GM19468 (cell line): ENCODE data around the gene CYP2A6.
"Not testable (repeated sequence)": the region's sequence is repeated elsewhere in the genome, so short reads cannot be mapped to it uniquely, and the experiment has no call there.

Experiments
- ATAC-seq: cut with Tn5 transposase; IDR thresholded peaks from one replicate; pipeline ENCODE4 v1.9.1; 2021; ENCODE audit warnings: mild to moderate bottlenecking, moderate library complexity, moderate number of reproducible peaks; ENCODE audit not compliant: unreplicated experiment; ENCODE audit errors: extremely low read depth

CYP2A6 gene

GRCh38 chr19:40822161-40822560, 28.1 kb downstream of the CYP2A6 start:
- no peak for ATAC-seq

GRCh38 chr19:40819479-40820234, 30.6 kb downstream of the CYP2A6 start:
- ATAC-seq = not testable (repeated sequence)

GRCh38 chr19:40818480-40819399, 31.5 kb downstream of the CYP2A6 start:
- not testable (repeated sequence) for ATAC-seq

- no peak for ATAC-seq
These were observed 35.0 kb downstream of the CYP2A6 start for GRCh38 chr19:40815223-40815622.

GRCh38 chr19:40813182-40813581, 37.1 kb downstream of the CYP2A6 start:
- ATAC-seq = no peak

- not testable (repeated sequence) for ATAC-seq
These were observed 37.7 kb downstream of the CYP2A6 start for GRCh38 chr19:40812571-40812970.

- ATAC-seq = no peak
These were observed 38.5 kb downstream of the CYP2A6 start for GRCh38 chr19:40811478-40812341.

GRCh38 chr19:40810649-40811408, 39.4 kb downstream of the CYP2A6 start:
- not testable (repeated sequence) for ATAC-seq

- no peak for ATAC-seq
These were observed 40.1 kb downstream of the CYP2A6 start for GRCh38 chr19:40810160-40810559.

GRCh38 chr19:40809358-40810086, 40.7 kb downstream of the CYP2A6 start:
- ATAC-seq = no peak

- ATAC-seq = no peak
These were observed 41.8 kb downstream of the CYP2A6 start for GRCh38 chr19:40808497-40808896.

GRCh38 chr19:40808021-40808325, 42.3 kb downstream of the CYP2A6 start:
- ATAC-seq = no peak

GRCh38 chr19:40807147-40808020, 42.9 kb downstream of the CYP2A6 start:
- ATAC-seq = no peak

GRCh38 chr19:40806423-40807146, 43.7 kb downstream of the CYP2A6 start:
- ATAC-seq = no peak

GRCh38 chr19:40805258-40805868, 44.9 kb downstream of the CYP2A6 start:
- no peak for ATAC-seq

- ATAC-seq = no peak
These were observed 45.4 kb downstream of the CYP2A6 start for GRCh38 chr19:40804783-40805242.
